ENCODE measurements around the gene MYO3B.
"Not testable (repeated sequence)": the region's sequence is repeated elsewhere in the genome, so short reads cannot be mapped to it uniquely, and the experiment has no call there.

Gene MYO3B

GRCh38 chr2:170670651-170671050 is 492.7 kb downstream of the MYO3B start:
- no peak for TF ChIP-seq CTCF (IDR thresholded peaks at IDR 0.05; ENCODE audit: insufficient read depth, low read depth, low read length, missing control alignments)
- no peak for DNase-seq (ENCODE audit: low read depth)
- no peak overlapping the region for H3K4me3 ChIP-seq (ENCODE audit: low read length)

- TF ChIP-seq CTCF (IDR thresholded peaks at IDR 0.05; ENCODE audit: insufficient read depth, low read depth, low read length, missing control alignments) = no peak
- DNase-seq (ENCODE audit: low read depth) = no peak
- no peak overlapping the region for H3K4me3 ChIP-seq (ENCODE audit: low read length)
Observed at GRCh38 chr2:170671079-170671478, 493.1 kb downstream of the MYO3B start.

- not testable (repeated sequence) for DNase-seq (ENCODE audit: low read depth)
Observed at GRCh38 chr2:170674282-170674681, 496.3 kb downstream of the MYO3B start.

GRCh38 chr2:170675701-170676100 is 497.8 kb downstream of the MYO3B start:
- no peak overlapping the region for H3K4me3 ChIP-seq (ENCODE audit: low read length)
- DNase-seq (ENCODE audit: low read depth) = no peak
- TF ChIP-seq CTCF (IDR thresholded peaks at IDR 0.05; ENCODE audit: insufficient read depth, low read depth, low read length, missing control alignments) = no peak

More at GRCh38 chr2:170674282-170674681, 496.3 kb downstream of the MYO3B start:
- not testable (repeated sequence) for H3K4me3 ChIP-seq (ENCODE audit: low read length)

- TF ChIP-seq CTCF (IDR thresholded peaks at IDR 0.05; ENCODE audit: insufficient read depth, low read depth, low read length, missing control alignments) = no peak
- DNase-seq (ENCODE audit: low read depth) = peak; percentile 35
- H3K4me3 ChIP-seq (ENCODE audit: low read length) = no peak overlapping the region
Observed at GRCh38 chr2:170679607-170680079, 501.7 kb downstream of the MYO3B start.

- TF ChIP-seq CTCF (IDR thresholded peaks at IDR 0.05; ENCODE audit: insufficient read depth, low read depth, low read length, missing control alignments) = no peak
Observed at GRCh38 chr2:170680172-170680941, 502.4 kb downstream of the MYO3B start.

GRCh38 chr2:170681311-170681710 is 503.4 kb downstream of the MYO3B start:
- H3K4me3 ChIP-seq (ENCODE audit: low read length) = no peak overlapping the region
- DNase-seq (ENCODE audit: low read depth) = no peak
- no peak for TF ChIP-seq CTCF (IDR thresholded peaks at IDR 0.05; ENCODE audit: insufficient read depth, low read depth, low read length, missing control alignments)

More at GRCh38 chr2:170680172-170680941, 502.4 kb downstream of the MYO3B start:
- H3K4me3 ChIP-seq (ENCODE audit: low read length) = no peak overlapping the region
- DNase-seq (ENCODE audit: low read depth) = no peak

Data from epithelial cell of esophagus (primary cell).